HG03108 (cell line): ENCODE results near the gene GTPBP4.
"Not testable (repeated sequence)": the region's sequence is repeated elsewhere in the genome, so short reads cannot be mapped to it uniquely, and the experiment has no call there.

Experiments
- ATAC-seq: cut with Tn5 transposase; IDR thresholded peaks from one replicate; pipeline ENCODE4 v1.9.1; 2021; ENCODE audit warnings: moderate library complexity; ENCODE audit not compliant: unreplicated experiment

GTPBP4 gene

DNA sequence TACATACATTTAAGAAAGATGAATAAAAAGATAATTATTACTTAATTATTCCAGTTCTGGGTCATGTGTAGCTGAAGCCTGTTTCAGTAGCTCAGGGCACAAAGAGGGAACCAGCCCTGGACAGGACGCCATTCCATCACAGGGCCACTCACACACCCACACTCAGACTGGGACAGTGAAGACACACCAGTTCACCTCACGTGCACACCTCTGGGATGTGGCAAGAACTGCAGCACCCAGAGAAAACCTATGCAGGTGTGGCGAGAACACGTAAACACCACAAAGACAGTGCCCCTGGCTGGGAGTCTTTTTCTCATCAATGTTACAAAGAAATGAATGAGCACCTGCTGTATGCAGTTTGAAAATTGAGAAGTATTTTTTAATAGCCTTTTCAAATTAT, 62.3 kb downstream of the GTPBP4 start:
- no peak for ATAC-seq

DNA sequence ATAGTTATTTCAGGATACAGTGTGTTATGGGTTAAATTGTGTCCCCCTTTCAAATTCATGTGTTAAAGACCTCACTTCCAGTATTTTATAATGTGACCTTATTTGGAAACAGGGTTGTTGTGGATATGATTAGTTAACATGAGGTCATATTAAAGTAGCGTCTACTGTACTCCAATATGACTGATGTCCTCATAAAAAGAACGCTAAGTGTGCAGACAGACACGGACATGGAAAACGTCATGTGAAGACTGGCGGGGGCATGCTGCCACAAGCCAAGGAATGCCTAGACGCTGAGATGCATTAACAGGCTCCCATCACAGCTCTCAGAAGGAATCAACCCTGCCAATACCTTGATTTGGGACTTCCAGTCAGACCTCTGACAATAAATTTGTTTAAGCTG, 66.5 kb downstream of the GTPBP4 start:
- ATAC-seq: no peak

DNA sequence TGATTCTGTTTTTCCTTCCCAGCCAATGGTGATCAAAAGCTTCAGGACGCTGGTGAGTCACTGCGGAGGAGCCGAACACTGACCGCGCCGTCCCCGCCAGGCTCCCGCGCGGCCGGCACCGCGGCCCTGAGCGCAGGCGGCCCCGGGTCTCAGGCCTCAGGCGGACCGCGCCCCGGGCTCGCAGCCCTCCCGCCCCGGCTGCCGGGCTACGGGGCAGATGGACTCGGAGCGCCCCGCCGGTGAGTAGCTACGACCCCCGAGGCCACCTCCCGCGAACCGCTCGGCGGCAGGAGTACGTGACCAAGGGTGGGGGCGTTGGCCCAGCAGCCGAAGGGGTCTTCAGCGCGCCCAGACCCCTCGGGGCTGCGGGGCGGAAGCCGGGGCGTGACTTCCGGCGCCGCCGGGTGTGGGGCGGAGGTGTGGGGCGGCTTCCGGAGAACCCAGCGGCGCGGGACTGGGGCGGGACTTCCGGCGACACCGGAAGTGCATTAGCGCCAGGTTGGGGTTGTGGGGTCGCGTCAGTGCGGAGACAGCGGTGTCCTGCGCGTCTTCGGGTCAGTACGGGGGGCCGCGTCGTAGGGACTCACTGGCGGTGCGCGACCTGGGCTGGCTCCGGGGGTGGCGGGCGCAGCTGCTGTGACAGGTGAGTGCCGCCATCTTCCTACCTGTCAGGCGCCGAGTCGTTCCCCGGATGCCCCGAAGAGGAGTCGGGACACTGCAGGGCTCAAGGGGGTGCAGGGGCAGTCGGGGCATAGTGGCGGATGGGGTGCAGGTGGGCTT, 68.3 kb downstream of the GTPBP4 start, which contains the start of gene WDR37:
TSS of gene WDR37 (plus strand) at position 60 of the 780 bp plus-strand sequence. CDS start 15,771 bp downstream, outside the sequence.
- ATAC-seq: peak; percentile 87

DNA sequence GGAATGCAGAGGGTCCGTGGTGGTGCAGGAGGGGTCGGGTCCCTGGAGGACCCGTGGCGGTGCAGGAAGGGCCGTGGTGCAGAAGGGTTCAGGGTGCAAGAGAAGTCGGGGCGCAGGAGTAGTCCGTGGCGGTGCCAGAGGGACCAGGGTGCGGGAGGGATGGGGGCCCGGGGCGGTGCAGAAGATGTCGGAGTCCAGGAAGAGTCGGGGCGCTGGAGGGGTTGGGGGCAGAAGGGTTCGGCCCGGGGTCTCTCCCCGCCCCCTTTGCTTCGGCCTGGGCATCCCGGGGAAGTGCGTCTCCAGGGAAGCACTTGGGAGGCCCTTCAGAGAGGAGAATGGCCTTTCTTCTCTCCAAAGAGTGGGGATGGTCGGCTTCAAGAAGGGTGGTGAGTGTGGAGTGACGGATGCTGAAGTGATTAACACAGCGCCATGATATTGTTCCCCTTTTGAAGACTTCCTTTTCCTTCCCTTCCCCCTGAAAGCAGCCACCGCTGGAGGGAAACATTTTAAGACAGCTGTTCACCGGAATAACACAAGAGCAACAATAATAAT, 68.9 kb downstream of the GTPBP4 start:
- ATAC-seq: no peak

DNA sequence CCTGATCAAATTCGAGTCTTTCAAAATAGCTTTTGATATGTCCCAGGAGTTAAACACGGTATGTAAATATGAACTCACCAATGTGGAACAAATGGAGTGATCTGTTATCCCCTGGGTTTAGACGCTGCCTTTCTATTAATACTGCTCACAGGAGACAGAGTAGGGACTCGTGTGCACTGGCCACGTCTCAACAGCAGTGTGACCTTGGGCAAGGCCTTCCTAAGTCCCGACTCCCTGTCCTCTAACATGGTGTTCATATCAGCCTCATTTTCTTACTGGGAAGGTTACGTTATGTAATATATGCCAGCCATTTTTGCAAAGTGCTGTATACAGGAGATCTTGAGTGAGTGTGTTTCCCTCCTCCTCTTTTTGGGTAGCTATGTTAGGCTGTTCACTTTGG, 69.8 kb downstream of the GTPBP4 start:
- ATAC-seq: no peak

DNA sequence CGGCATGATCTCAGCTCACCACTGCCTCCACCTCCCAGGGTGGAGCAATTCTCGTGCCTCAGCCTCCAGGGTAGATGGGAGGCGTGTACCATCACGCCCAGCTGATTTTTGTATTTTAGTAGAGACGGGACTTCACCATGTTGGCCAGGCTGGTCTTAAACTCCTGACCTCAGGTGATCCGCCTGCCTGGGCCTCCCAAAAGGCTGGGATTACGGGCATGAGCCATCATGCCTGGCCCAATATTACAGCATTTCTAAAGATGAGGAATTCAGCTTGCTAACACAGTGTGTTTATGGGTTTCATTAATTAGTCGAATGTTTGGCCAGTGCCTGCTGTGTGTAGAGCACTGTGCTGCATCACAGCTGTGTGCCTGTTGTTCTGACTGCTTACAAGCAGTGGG, 71.7 kb downstream of the GTPBP4 start:
- ATAC-seq: no peak

DNA sequence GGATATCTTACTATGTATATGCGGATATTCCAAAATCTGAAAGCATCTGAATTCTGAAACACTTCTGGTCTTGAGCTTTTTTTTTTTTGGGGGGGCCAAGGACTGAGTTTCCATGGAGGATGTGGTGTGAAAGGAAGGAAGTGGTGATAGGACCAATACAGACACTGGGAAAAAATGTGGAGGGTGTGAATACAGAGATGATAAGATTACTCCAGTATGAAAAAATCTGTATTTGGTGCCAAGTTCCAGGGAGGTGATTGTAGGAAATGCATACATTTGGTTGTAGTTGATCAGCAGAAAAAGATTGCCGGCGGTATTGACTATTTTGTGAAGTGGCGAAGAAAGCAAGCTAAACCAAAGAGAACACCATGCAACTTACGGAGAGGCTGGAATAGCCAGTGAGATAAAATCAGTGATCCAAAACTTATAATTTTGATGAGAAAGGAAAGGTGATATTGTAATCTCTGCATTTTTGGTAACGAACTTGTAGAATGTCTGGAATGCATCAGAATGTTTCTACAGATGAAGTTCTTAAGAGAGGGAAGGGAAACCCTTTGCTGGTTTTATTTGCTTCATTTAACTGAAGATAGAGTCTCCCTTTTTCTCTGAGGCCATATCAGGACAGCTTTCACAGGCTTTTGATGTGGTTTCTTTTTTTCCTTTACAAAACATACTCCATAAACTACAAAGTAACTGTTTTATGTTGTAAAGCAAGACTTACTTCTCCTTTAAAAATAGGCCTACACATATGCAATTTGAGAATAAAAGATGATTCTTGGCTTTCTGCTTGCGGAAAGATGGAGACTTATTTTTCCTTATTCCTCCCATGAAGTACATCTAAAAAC, 73.9 kb downstream of the GTPBP4 start:
- ATAC-seq: no peak

DNA sequence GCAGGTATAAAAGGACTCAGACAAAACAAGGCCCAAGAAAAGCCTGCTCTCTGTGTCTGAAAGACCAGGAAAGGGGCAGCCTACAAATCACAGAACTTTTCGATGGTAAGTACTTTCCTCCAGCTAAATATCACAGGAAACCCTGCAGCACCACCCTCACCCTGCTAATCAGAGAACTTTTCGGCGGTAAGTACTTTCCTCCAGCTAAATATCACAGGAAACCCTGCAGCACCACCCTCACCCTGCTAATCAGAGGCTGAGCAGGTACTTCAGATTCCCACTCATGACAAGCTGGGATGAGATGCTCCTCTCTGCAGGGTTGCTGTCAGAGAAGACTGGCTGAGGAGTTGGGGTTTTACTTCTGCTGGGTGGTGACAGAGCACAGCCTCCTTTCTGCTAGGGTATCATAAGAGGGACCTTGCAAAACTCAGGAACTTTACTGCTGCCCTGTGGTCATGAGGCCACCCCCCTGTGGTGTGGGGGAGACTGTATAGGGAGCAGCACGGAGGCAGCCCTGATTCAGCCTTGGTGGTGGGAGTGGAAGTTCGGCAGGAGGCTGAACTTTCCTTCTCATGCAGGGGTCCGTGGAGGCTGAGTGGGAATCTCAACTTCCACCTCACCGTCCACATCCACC, 75.1 kb downstream of the GTPBP4 start:
- no peak for ATAC-seq

DNA sequence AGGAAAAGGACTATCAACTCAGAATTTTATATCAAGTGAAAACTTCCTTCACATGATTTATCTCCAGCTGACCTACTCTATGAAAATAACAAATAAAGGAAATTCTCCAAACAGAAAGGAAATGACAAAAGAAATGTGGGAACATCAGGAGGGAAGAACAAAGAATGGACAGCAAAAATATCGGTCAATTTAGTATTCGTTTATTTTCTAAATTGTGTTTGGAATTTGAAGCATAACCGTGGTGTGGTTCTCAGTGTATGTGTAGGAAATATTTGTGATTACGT, 76.7 kb downstream of the GTPBP4 start:
- no peak for ATAC-seq

DNA sequence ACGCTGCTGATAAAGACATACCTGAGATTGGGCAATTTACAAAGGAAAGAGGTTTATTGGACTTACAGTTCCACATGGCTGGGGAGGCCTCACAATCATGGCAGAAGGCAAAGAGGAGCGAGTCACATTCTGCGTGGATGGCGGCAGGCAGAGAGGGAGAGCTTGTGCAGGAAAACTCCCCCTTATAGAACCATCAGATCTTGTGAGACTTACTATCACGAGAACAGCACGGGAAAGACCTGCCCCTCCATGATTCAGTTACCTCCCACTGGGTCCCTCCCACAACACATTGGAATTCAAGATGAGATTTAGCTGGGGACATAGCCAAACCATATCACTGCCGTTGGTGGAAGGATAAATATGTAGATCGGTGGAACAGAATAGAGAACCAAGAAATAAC, 78.5 kb downstream of the GTPBP4 start:
- ATAC-seq: not testable (repeated sequence)

DNA sequence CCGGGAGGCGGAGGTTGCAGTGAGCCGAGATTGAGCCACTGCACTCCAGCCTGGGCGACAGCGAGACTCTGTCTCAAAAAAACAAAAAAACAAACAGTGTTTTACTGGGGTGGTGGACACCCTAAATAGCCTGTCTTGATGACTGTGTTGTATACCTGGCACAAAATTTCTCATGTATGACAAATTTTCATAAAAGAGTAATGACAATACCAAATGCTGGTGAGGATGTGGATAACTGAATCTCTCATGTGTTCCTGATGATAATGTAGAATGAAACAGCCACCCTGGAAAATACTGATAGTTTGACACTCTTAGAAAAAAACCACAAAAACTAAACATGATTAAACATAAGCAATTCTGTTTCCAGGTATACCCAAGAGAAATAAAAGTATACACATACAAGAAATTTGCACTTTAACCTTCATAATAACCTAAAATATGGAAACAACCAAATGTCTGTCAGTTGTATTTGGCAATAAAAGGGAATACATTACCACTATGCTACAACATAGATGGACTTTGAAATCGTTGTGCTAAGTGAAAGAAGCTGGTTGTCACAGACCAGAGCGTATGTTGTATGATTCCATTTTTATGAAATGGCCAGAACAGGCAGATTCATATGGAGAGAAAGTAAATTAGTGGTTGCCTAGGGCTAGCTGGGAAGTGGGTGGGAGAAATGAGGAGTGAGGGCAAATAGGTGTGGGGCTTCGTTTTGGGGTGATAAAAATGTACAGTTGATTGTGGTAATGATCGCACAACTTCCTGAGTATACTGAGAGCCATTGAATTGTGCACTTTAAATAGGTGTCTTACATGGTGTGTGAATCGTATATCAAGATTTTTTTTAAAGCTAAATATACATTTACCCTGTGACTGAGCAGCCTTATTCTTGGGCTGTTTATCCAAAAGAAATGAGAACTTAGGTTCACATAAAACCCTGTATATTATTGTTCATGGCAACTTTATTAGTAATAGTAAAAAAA, 80.4 kb downstream of the GTPBP4 start:
- ATAC-seq: no peak
